Endodermal cell (in vitro differentiated cells): ENCODE measurements around the gene C4orf54. TPM values are rescaled to one million over a fixed set of nuclear protein-coding genes. Genes with fewer than 3 reads are reported as not detected.

ENCODE experiments used
- DNase-seq: peaks from one replicate; pipeline ENCODE4 v3.0.0-alpha.2; 2017
- H3K27ac ChIP-seq: 2 replicates; pipeline ENCODE4 v1.5.1; 2013; ENCODE audit warnings: mild to moderate bottlenecking, low read depth, low read length, moderate library complexity
- H3K27me3 ChIP-seq: 2 replicates; pipeline ENCODE4 v1.6.1; 2013; ENCODE audit warnings: mild to moderate bottlenecking, low read length, moderate library complexity; ENCODE audit not compliant: insufficient read depth, control insufficient read depth, poor library complexity, severe bottlenecking
- H3K36me3 ChIP-seq: 2 replicates; pipeline ENCODE4 v1.7.0; 2013; ENCODE audit warnings: mild to moderate bottlenecking, low read length, moderate library complexity; ENCODE audit not compliant: control insufficient read depth, insufficient read depth
- H3K4me1 ChIP-seq: one replicate; pipeline ENCODE4 v1.7.0; 2013; ENCODE audit warnings: low read length; ENCODE audit not compliant: control insufficient read depth, insufficient read depth
- H3K4me3 ChIP-seq: 2 replicates; pipeline ENCODE4 v1.5.1; 2013; ENCODE audit warnings: mild to moderate bottlenecking, low read length, moderate library complexity
- H3K9ac ChIP-seq: 2 replicates; pipeline ENCODE4 v1.6.1; 2013; ENCODE audit warnings: mild to moderate bottlenecking, low read length, moderate library complexity; ENCODE audit not compliant: poor library complexity, severe bottlenecking; ENCODE audit errors: extremely low read depth
- H3K9me3 ChIP-seq: 2 replicates; pipeline ENCODE4 v1.6.1; 2013; ENCODE audit warnings: mild to moderate bottlenecking, low read length, moderate library complexity; ENCODE audit not compliant: control insufficient read depth
- H3K27ac Mint-ChIP-seq: 2 replicates; pipeline ENCODE4 v1.8.0; 2020; ENCODE audit warnings: mixed read lengths
- H3K27me3 Mint-ChIP-seq: 2 replicates; pipeline ENCODE4 v1.8.0; 2021; ENCODE audit warnings: mild to moderate bottlenecking, mixed read lengths; ENCODE audit not compliant: insufficient read depth
- H3K36me3 Mint-ChIP-seq: 2 replicates; pipeline ENCODE4 v1.8.0; 2020; ENCODE audit warnings: low read depth, mixed read lengths
- H3K4me1 Mint-ChIP-seq: 2 replicates; pipeline ENCODE4 v1.8.0; 2020; ENCODE audit warnings: mixed read lengths
- H3K4me3 Mint-ChIP-seq: 2 replicates; pipeline ENCODE4 v1.8.0; 2020; ENCODE audit warnings: mild to moderate bottlenecking, moderate library complexity, mixed read lengths
- H3K9me3 Mint-ChIP-seq: 2 replicates; pipeline ENCODE4 v1.8.0; 2020; ENCODE audit warnings: mild to moderate bottlenecking, mixed read lengths
- WGBS, 2 experiments: methylation state at CpG; one replicate each; pipeline versions ENCODE4 v1.1.5 to v1.1.7; 2013; ENCODE audit warnings: missing lambda C conversion rate in 2 of 2, mixed read lengths in 1 of 2; ENCODE audit not compliant: insufficient coverage in 1 of 2, insufficient read length in 1 of 2; 5-methylcytosine and 5-hydroxymethylcytosine counted together
- total RNA-seq, 2 donors: library from RNA; stranded (reverse); fragmentation: NEBNext Ultra II Directional in 1 of 2; extraction: Animal tissue kit (Norgen Biotek cat#: 25700) in 1 of 2; gene quantifications; 2 replicates in 1 of 2; 3 replicates in 1 of 2; pipeline ENCODE4 v1.2.1, GENCODE V29; 2021
- TF ChIP-seq, protein P1 (sequence below): fragments of 200-600 bp; sonication (generic); conservative IDR thresholded peaks from 2 replicates; pipeline ENCODE4 v1.5.0; 2021; ENCODE audit warnings: antibody characterized with exemption, mild to moderate bottlenecking

C4orf54 gene
- total RNA-seq, 2 donors from 2014 or later: not detected

DNA sequence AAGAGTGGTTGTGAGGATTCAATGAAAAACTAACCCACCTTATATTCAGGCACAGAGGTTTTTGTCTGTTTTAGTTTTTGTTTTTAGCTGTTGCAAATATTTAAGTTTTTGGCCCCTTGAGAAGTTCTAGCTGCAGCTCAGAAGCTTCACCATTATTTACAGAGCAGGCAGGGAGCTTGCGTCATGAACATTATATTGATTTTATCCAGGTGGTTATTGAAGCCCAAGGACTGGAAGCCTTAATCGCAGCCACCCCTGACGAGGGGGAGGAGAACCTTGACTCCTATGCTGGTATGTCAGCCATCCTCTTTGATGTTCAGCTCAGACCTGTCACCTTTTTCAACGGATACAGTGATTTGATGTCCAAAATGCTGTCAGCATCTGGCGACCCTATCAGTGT, 44.9 kb downstream of the C4orf54 start:
- WGBS, 2 experiments: 78 to 86% methylated on average over 5 of the region's 5 CpGs
- H3K27ac ChIP-seq: no peak overlapping the region
- TF ChIP-seq, protein P1, sequence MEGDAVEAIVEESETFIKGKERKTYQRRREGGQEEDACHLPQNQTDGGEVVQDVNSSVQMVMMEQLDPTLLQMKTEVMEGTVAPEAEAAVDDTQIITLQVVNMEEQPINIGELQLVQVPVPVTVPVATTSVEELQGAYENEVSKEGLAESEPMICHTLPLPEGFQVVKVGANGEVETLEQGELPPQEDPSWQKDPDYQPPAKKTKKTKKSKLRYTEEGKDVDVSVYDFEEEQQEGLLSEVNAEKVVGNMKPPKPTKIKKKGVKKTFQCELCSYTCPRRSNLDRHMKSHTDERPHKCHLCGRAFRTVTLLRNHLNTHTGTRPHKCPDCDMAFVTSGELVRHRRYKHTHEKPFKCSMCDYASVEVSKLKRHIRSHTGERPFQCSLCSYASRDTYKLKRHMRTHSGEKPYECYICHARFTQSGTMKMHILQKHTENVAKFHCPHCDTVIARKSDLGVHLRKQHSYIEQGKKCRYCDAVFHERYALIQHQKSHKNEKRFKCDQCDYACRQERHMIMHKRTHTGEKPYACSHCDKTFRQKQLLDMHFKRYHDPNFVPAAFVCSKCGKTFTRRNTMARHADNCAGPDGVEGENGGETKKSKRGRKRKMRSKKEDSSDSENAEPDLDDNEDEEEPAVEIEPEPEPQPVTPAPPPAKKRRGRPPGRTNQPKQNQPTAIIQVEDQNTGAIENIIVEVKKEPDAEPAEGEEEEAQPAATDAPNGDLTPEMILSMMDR: no peak
- H3K4me3 ChIP-seq: no peak overlapping the region
- Mint-ChIP-seq H3K4me1 (peaks cover 5% of the 10 kb centered on the region), H3K4me3 (no peak overlapping the region), H3K36me3 (no peaks in the 10 kb centered on the region), H3K27ac (no peak overlapping the region), H3K27me3 (no peaks in the 10 kb centered on the region), H3K9me3 (no peaks in the 10 kb centered on the region)
- peaks cover 4% of the 10 kb centered on the region for H3K4me1 ChIP-seq
- no peaks in the 10 kb centered on the region for H3K36me3 ChIP-seq
- no peaks in the 10 kb centered on the region for H3K9me3 ChIP-seq
- no peaks in the 10 kb centered on the region for H3K27me3 ChIP-seq
- no peak overlapping the region for H3K9ac ChIP-seq
- DNase-seq: no peak

DNA sequence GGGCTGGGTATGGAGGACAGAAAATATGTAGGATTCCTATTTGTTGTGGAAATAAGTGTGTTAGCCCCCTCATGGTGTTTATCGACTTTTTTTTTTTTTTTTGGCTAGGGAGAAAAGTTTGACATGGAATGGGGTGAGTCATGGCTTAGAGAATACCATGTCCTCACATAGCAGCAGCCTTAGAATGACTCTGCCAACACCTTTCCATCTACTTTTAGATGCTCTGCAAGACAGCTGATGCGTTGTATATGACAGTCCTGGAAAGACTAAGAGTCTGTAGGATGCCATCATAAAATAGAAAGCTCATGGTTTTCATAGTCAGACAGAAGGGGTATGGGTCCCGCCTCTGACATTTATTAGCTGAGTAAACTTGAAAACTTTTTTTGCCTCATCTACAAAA, 45.3 kb downstream of the C4orf54 start:
- H3K9me3 Mint-ChIP-seq: no peaks in the 10 kb centered on the region
- DNase-seq: no peak
- Histone ChIP-seq H3K4me3 (no peak overlapping the region), H3K9ac (no peak overlapping the region), H3K9me3 (no peaks in the 10 kb centered on the region), H3K4me1 (peaks cover 4% of the 10 kb centered on the region), H3K27me3 (no peaks in the 10 kb centered on the region), H3K36me3 (no peaks in the 10 kb centered on the region), H3K27ac (no peak overlapping the region)
- peaks cover 5% of the 10 kb centered on the region for H3K4me1 Mint-ChIP-seq
- H3K27ac Mint-ChIP-seq: no peak overlapping the region
- no peaks in the 10 kb centered on the region for H3K27me3 Mint-ChIP-seq
- H3K36me3 Mint-ChIP-seq: no peaks in the 10 kb centered on the region
- WGBS, 2 experiments: 95 to 100% methylated on average over 1 to 3 of the region's 3 CpGs
- no peak overlapping the region for H3K4me3 Mint-ChIP-seq
- TF ChIP-seq, protein P1: no peak

DNA sequence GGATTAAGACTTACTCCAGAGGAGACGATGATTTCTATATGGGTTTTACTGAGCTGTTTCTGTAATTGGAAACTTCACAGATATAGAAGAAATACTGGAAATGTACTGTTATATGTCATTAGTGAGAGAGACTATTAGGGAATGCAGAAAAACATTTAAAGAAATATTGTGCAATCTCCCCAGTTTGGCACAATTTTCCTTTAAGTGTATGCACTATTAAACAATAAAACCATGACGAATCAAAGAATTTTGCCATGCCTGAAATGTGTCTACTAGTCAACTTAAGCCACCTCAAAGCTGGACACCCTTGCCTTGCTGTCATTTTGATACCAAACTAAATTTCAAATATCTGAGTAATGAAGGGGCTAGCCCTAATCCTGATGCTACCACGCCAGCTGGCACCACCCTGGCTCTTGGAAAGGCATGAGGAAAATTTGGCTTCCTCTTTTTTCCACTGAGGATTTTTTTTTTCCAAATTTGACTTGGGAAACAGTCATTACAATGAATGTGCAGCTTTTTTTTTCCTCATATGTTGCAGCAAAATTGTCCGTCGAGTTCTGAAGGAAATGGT, 46.9 kb downstream of the C4orf54 start:
- H3K27me3 Mint-ChIP-seq: no peaks in the 10 kb centered on the region
- TF ChIP-seq, protein P1: no peak

More for the DNA sequence above, 46.9 kb downstream of the C4orf54 start:
- H3K27ac Mint-ChIP-seq: no peak overlapping the region
- no peaks in the 10 kb centered on the region for H3K36me3 Mint-ChIP-seq
- DNase-seq: no peak
- peaks cover 5% of the 10 kb centered on the region for H3K4me1 Mint-ChIP-seq
- Histone ChIP-seq H3K9me3 (no peaks in the 10 kb centered on the region), H3K9ac (no peak overlapping the region), H3K27ac (no peak overlapping the region), H3K27me3 (no peaks in the 10 kb centered on the region), H3K4me1 (peaks cover 4% of the 10 kb centered on the region), H3K4me3 (no peak overlapping the region), H3K36me3 (no peaks in the 10 kb centered on the region)
- 86 to 100% methylated on average over 4 to 5 of the region's 5 CpGs for WGBS, 2 experiments
- H3K9me3 Mint-ChIP-seq: no peaks in the 10 kb centered on the region
- no peak overlapping the region for H3K4me3 Mint-ChIP-seq
